Endothelial cell of umbilical vein (primary cell): ENCODE measurements around the gene CACNA2D3. TPM values are rescaled to one million over a fixed set of nuclear protein-coding genes. Genes with fewer than 3 reads are reported as not detected.

Source experiments
- BruUV-seq: library from RNA; stranded (reverse); fragments of 400-500 nt; replicated peaks from 2 replicates; lab custom pipeline; 2021; lab: Mats Ljungman, UMichigan
- CTCF ChIA-PET: fragments of 300-600, 350-600 bp; sonication (Branson Sonifier 250); formaldehyde crosslinking; loops from one replicate; lab custom pipeline; 2021; ENCODE audit warnings: antibody characterized with exemption, inconsistent platforms; lab: Charles Lee
- POLR2A ChIA-PET: fragments of 300-600, 350-600 bp; sonication (Branson Sonifier 250); formaldehyde crosslinking; loops from one replicate; lab custom pipeline; 2021; ENCODE audit warnings: antibody characterized with exemption, inconsistent platforms; lab: Charles Lee
- DNase-seq: peaks from one replicate; pipeline ENCODE4 v3.0.0-alpha.2; 2011; ENCODE audit warnings: low read depth, low spot score
- FAIRE-seq: peaks from 2 replicates; lab custom pipeline; 2011; peaks lifted over from hg19 to GRCh38; lab: Jason Lieb, UNC
- H2AFZ ChIP-seq: 2 replicates; pipeline ENCODE4 v1.6.0; 2012; ENCODE audit warnings: low read depth, low read length, control low read depth, inconsistent platforms
- H3K27ac ChIP-seq: 2 replicates; pipeline ENCODE4 v1.5.1; 2011; ENCODE audit warnings: low read depth, mild to moderate bottlenecking, control low read depth, low read length, moderate library complexity; ENCODE audit not compliant: insufficient read depth
- H3K27me3 ChIP-seq, 2 experiments: 2 replicates each; pipeline versions ENCODE4 v1.6.0 to v1.6.1; 2011; ENCODE audit warnings: low read length in 2 of 2, mixed read lengths in 1 of 2; ENCODE audit not compliant: control insufficient read depth in 2 of 2, insufficient read depth in 2 of 2
- H3K36me3 ChIP-seq, 2 experiments: 2 replicates in 1 of 2; 3 replicates in 1 of 2; pipeline ENCODE4 v1.5.1; 2011; ENCODE audit warnings: low read length in 2 of 2, mild to moderate bottlenecking in 1 of 2, moderate library complexity in 1 of 2; ENCODE audit not compliant: control insufficient read depth in 2 of 2, insufficient read depth in 2 of 2; ENCODE audit errors: extremely low read depth in 1 of 2
- H3K4me1 ChIP-seq: 3 replicates; pipeline ENCODE4 v1.5.1; 2011; ENCODE audit warnings: mild to moderate bottlenecking, low read length; ENCODE audit not compliant: control insufficient read depth, insufficient read depth; ENCODE audit errors: extremely low read depth
- H3K4me2 ChIP-seq: 2 replicates; pipeline ENCODE4 v1.6.1; 2011; ENCODE audit warnings: low read length, control low read depth, mixed read lengths; ENCODE audit not compliant: insufficient read depth
- H3K4me3 ChIP-seq, 3 experiments: fragments of 200-600 bp in 1 of 3; sonication (generic), shearing (Covaris generic) in 1 of 3; replicated peaks in 1 of 3; 2 replicates each; pipeline ENCODE4 v1.5.1; 2011 to 2016; ENCODE audit warnings: control low read depth in 3 of 3, low read length in 3 of 3, mild to moderate bottlenecking in 2 of 3, inconsistent platforms in 1 of 3, low read depth in 1 of 3, moderate library complexity in 1 of 3; ENCODE audit not compliant: insufficient read depth in 1 of 3
- H3K79me2 ChIP-seq: 2 replicates; pipeline ENCODE4 v1.6.0; 2012; ENCODE audit warnings: low read length, inconsistent platforms; ENCODE audit not compliant: control insufficient read depth, insufficient read depth
- H3K9ac ChIP-seq: replicated peaks from 2 replicates; pipeline ENCODE3; 2011; ENCODE audit warnings: low read length, control low read depth; ENCODE audit not compliant: insufficient read depth; ENCODE audit errors: extremely low read depth
- H3K9me1 ChIP-seq: replicated peaks from 3 replicates; pipeline ENCODE4 v1.6.0; 2011; ENCODE audit warnings: mild to moderate bottlenecking, low read length; ENCODE audit not compliant: control insufficient read depth, insufficient read depth; ENCODE audit errors: extremely low read depth
- H3K9me3 ChIP-seq: replicated peaks from 2 replicates; pipeline ENCODE4 v1.5.1; 2012; ENCODE audit warnings: low read length, inconsistent platforms; ENCODE audit not compliant: control insufficient read depth, insufficient read depth
- H4K20me1 ChIP-seq: replicated peaks from 2 replicates; pipeline ENCODE3; 2011; ENCODE audit warnings: mild to moderate bottlenecking, low read length; ENCODE audit not compliant: control insufficient read depth, insufficient read depth; ENCODE audit errors: extremely low read depth
- CTCF ChIP-seq, 2 donors: IDR thresholded peaks; 1 replicate in 1 of 2; 2 replicates in 1 of 2; pipeline ENCODE4 v1.5.1; 2011; ENCODE audit warnings: low read length in 2 of 2, mild to moderate bottlenecking in 2 of 2, moderate library complexity in 2 of 2, control low read depth in 1 of 2, inconsistent platforms in 1 of 2, low read depth in 1 of 2; ENCODE audit not compliant: insufficient read depth in 1 of 2; ENCODE audit errors: extremely low read depth in 1 of 2
- EZH2 ChIP-seq: IDR thresholded peaks from 2 replicates; pipeline ENCODE4 v1.6.1; 2012; ENCODE audit warnings: borderline replicate concordance, low read depth, mild to moderate bottlenecking, moderate library complexity, low read length, inconsistent platforms; ENCODE audit not compliant: severe bottlenecking
- FOS ChIP-seq: IDR thresholded peaks from 2 replicates; pipeline ENCODE4 v1.6.1; 2011; ENCODE audit warnings: mild to moderate bottlenecking, low read length, moderate library complexity, borderline replicate concordance; ENCODE audit not compliant: insufficient read depth
- GATA2 ChIP-seq: IDR thresholded peaks from 2 replicates; pipeline ENCODE4 v1.7.0; 2011; ENCODE audit warnings: low read depth, mild to moderate bottlenecking, moderate library complexity, mixed read lengths, low read length; ENCODE audit not compliant: insufficient read length, insufficient read depth
- JUN ChIP-seq: IDR thresholded peaks from 2 replicates; pipeline ENCODE4 v1.6.1; 2011; ENCODE audit warnings: borderline replicate concordance, low read depth; ENCODE audit not compliant: insufficient read length, insufficient read depth
- MAX ChIP-seq: IDR thresholded peaks from 2 replicates; pipeline ENCODE4 v1.6.1; 2011; ENCODE audit not compliant: insufficient read depth, insufficient read length
- MYC ChIP-seq: IDR thresholded peaks from one replicate; pipeline ENCODE4 v1.6.1; 2011; ENCODE audit warnings: mild to moderate bottlenecking, low read depth, low read length
- POLR2A ChIP-seq: IDR thresholded peaks from 2 replicates; pipeline ENCODE4 v1.6.1; 2012; ENCODE audit warnings: low read depth, mild to moderate bottlenecking, control low read depth, low read length
- POLR2AphosphoS5 ChIP-seq: IDR thresholded peaks from 2 replicates; pipeline ENCODE4 v1.6.1; 2012; ENCODE audit warnings: low read depth, mild to moderate bottlenecking, control low read depth, low read length, moderate library complexity; ENCODE audit not compliant: insufficient read depth
- dilution Hi-C: fragments of 300-500 bp; cut with MboI; formaldehyde crosslinking; loops from one replicate; pipeline ENCODE4 v1.15.0; 2019; ENCODE audit warnings: low sequenced_read_pairs; ENCODE audit not compliant: extremely low pct_ligation_motif_present
- intact Hi-C: fragments of 100-400 bp; cut with micrococcal nuclease; formaldehyde crosslinking; loops from one replicate; pipeline ENCODE4 v1.10.0; 2022
- polyA plus RNA-seq, 4 experiments: library from polyadenylated mRNA; depleted of rRNA in 3 of 4; stranded (reverse) in 3 of 4; unstranded in 1 of 4; fragments of >200 nt; gene quantifications; 2 replicates each; pipeline versions ENCODE4 v1.2.1 to v1.2.3, GENCODE V29; 2011 to 2012; ENCODE audit warnings: missing spikeins in 1 of 4
- total RNA-seq: library from RNA; stranded (reverse); gene quantifications from 2 replicates; pipeline ENCODE4 v1.2.3, GENCODE V29; 2021

The CACNA2D3 gene
- total and polyA plus RNA-seq, 2 donors (not counting 3 experiments of a cell fraction or from before 2014, with no cell fraction given), result not detected

GRCh38 chr3:54173371-54173770 lies 51.0 kb downstream of the CACNA2D3 start:
- TF ChIP-seq POLR2A (no peak), MYC (no peak), MAX (no peak), FOS (no peak), JUN (no peak), EZH2 (no peak), CTCF (IDR thresholded peaks at IDR 0.05; ENCODE audit: extremely low read depth in 1 of 2, insufficient read depth in 1 of 2, low read depth in 1 of 2, low read length in 2 of 2) (no peak), GATA2 (no peak), POLR2AphosphoS5 (no peak)
- FAIRE-seq (no peak), DNase-seq (no peak)
- no peak overlapping the region for H2AFZ ChIP-seq
- dilution Hi-C loops (no loop called here), intact Hi-C loops (no loop called here)
- ChIA-PET POLR2A (no interaction called here), CTCF (no interaction called here)
- H3K4me3 ChIP-seq, result no peak overlapping the region
- no peaks in the 10 kb centered on the region for H4K20me1 ChIP-seq
- no peaks in the 10 kb centered on the region for H3K36me3 ChIP-seq
- no peaks in the 10 kb centered on the region for H3K4me1 ChIP-seq
- no TSS peak for BruUV-seq
- no peak overlapping the region for H3K4me2 ChIP-seq
- no peaks in the 10 kb centered on the region for H3K27me3 ChIP-seq
- peaks cover 13% of the 10 kb centered on the region for H3K9me3 ChIP-seq
- H3K27ac ChIP-seq, result no peak overlapping the region
- no peak overlapping the region for H3K9ac ChIP-seq
- no peaks in the 10 kb centered on the region for H3K79me2 ChIP-seq
- H3K9me1 ChIP-seq, result no peaks in the 10 kb centered on the region
